ENCODE data around the gene CD248.
"Not testable (repeated sequence)": the region's sequence is repeated elsewhere in the genome, so short reads cannot be mapped to it uniquely, and the experiment has no call there.

Gene CD248

GRCh38 chr11:66276619-66277018 lies 40.2 kb downstream of the CD248 start:
- not testable (repeated sequence) for DNase-seq (ENCODE audit: low read depth)

- DNase-seq (ENCODE audit: low read depth) = no peak
Measured at GRCh38 chr11:66275984-66276612, 40.7 kb downstream of the CD248 start.

GRCh38 chr11:66275396-66275795 lies 41.4 kb downstream of the CD248 start:
- no peak for DNase-seq (ENCODE audit: low read depth)

- DNase-seq (ENCODE audit: low read depth) = no peak
Measured at GRCh38 chr11:66274219-66274618, 42.6 kb downstream of the CD248 start.

- DNase-seq (ENCODE audit: low read depth) = no peak
Measured at GRCh38 chr11:66272596-66272995, 44.2 kb downstream of the CD248 start.

GRCh38 chr11:66271816-66272215 lies 45.0 kb downstream of the CD248 start:
- DNase-seq (ENCODE audit: low read depth) = no peak

- no peak for DNase-seq (ENCODE audit: low read depth)
Measured at GRCh38 chr11:66268952-66269905, 47.6 kb downstream of the CD248 start.

GRCh38 chr11:66268244-66268951 lies 48.4 kb downstream of the CD248 start, which contains the start of gene RAB1B:
Gene RAB1B (plus strand): TSS chr11:66268639. CDS start chr11:66268680, 41 bp downstream.
- DNase-seq (ENCODE audit: low read depth) = peak; percentile 98

GRCh38 chr11:66267379-66268243 lies 49.2 kb downstream of the CD248 start:
- DNase-seq (ENCODE audit: low read depth) = peak; percentile 87

GRCh38 chr11:66267039-66267378 lies 49.8 kb downstream of the CD248 start:
- DNase-seq (ENCODE audit: low read depth) = no peak

- no peak for DNase-seq (ENCODE audit: low read depth)
Measured at GRCh38 chr11:66266378-66267038, 50.3 kb downstream of the CD248 start.

- DNase-seq (ENCODE audit: low read depth) = no peak
Measured at GRCh38 chr11:66265531-66266377, 51.1 kb downstream of the CD248 start.

GRCh38 chr11:66264914-66265313 lies 51.9 kb downstream of the CD248 start:
- DNase-seq (ENCODE audit: low read depth) = no peak
